ENCODE results near the gene TRPM2. TPM values are rescaled to one million over a fixed set of nuclear protein-coding genes. Genes with fewer than 3 reads are reported as not detected.

The TRPM2 gene
- total RNA-seq, 1 donor from 2014 or later: 20.6 TPM

DNA sequence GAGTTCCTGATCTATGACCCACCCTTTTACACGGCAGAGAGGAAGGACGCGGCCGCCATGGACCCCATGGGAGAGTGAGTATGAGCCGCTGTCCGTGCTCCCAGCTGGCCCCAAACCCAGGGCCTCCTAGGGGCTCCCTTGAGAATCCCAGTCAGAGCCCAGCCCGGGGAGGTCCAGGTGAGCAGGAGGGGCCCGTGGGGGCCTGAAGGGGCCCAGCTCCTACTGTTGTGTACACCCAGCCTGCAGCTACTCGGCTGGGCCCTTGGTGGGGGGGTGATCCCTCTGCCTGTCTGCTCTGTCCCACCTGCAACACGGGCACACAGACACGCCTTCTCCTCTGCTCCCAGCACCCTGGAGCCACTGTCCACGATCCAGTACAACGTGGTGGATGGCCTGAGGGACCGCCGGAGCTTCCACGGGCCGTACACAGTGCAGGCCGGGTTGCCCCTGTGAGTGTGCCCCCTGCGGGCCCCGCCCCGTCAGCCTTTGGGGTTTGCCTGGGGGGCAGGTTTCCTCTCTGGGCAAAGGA, 73.3 kb downstream of the TRPM2 start:
- intact Hi-C loops (cut with micrococcal nuclease): no loop called here

DNA sequence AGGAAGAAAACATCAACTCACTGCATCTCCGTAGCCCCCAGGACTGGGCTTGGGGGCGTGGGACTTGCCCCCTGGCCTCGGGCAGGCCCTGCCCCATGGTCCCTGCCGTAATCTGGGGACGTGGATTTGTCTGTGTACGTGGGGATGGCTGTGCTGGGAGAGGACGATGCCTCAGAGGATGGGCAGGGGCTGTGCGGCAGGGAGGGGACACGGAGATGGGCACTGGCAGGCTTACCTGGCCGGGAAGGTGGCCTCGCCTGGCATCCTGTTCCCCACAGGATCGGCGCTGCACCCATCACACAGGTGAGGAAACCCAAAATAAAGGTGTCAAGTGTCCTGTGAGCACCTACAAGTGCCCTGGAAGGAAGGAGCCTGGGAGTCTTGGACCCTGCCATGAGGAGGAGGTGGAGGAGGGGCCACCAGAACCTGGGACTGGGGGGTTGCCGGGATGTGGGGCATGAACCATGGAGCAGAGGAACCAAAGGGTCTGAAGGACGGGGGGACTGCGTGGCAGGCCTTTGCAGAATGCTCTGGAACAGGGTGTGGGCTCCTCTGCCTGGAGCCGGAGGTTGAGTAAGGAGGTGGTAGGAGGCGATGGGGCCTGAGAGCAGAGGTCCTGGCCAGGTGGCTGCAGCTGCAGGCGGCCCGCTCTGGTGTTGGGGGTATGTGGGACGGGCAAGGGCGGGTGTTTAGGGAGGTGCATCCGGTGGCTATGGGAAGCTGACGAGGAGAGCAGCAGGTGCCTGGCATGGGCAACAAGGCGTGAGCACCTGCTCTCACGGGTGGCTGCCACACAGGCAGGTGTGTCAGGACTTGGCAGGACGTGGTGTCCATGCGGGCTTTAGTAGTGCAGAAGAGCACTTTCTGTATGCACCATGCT, 74.1 kb downstream of the TRPM2 start:
- intact Hi-C loops (cut with micrococcal nuclease): loop anchor here (1.0 to 2.0 kb wide), 2 partner anchors 28 to 89 kb away; partner anchors contain the start of genes CFAP410 and LRRC3

DNA sequence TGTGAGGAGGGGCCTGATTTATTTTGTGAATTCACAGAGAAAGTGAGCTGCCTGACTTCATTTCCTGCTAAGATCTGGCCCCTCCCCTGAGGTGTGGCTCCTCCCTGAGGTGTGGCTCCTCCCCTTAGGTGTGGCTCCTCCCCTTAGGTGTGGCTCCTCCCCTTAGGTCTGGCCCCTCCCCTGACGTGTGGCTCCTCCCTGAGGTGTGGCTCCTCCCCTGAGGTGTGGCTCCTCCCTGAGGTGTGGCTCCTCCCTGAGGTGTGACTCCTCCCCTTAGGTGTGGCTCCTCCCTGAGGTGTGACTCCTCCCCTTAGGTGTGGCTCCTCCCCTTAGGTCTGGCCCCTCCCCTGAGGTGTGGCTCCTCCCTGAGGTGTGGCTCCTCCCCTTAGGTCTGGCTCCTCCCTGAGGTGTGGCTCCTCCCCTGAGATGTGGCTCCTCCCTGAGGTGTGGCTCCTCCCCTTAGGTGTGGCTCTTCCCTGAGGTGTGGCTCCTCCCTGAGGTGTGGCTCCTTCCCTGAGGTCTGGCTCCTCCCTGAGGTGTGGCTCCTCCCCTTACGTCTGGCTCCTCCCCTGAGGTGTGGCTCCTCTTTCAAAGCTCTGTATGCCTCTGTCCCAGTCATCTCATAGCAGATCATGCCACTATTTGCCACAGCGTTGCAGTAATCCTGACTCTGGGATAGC, 75.0 kb downstream of the TRPM2 start:
- intact Hi-C loops (cut with micrococcal nuclease): loop anchor here (1.0 to 2.0 kb wide), 2 partner anchors 27 to 90 kb away; partner anchors contain the start of genes CFAP410 and LRRC3

DNA sequence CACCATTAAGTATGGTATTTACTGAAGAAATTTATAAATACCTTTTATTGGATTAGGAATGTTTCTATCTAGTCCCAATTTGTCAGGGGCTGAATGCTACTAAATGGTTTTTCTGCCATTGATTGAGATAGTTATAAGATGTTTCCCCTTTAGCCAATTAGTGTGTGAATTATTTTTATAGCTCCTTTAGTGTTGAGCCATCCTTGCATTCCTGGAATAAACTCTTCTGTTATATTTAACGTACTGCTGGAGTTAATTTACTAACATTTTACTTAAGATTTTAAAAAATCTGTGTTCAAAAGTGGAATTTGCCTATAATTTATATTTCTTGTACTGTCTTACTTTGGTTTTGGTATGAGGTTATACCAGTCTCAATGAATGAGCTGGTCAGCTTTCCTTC, 76.5 kb downstream of the TRPM2 start:
- intact Hi-C loops (cut with micrococcal nuclease): loop anchor here (2.0 kb wide), 1 partner anchor 91 kb away; the partner anchor contains the start of gene CFAP410

DNA sequence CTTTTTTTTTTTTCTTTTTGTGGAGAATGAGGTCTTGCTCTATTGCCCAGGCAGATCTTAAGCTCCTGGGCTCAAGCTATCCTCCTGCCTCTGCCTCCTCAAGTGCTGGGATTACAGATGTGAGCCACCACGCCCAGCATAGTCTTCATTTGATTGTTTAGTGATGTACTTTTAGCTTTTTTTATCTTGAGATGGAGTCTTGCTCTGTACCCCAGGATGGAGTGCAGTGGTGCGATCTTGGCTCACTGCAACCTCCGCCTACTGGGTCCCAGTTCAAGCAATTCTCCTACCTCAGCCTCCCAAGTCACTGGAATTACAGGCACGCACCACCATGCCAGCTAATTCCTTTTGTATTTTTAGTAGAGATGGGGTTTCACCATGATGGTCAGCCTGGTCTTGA, 77.9 kb downstream of the TRPM2 start:
- intact Hi-C loops (cut with micrococcal nuclease): no loop called here

DNA sequence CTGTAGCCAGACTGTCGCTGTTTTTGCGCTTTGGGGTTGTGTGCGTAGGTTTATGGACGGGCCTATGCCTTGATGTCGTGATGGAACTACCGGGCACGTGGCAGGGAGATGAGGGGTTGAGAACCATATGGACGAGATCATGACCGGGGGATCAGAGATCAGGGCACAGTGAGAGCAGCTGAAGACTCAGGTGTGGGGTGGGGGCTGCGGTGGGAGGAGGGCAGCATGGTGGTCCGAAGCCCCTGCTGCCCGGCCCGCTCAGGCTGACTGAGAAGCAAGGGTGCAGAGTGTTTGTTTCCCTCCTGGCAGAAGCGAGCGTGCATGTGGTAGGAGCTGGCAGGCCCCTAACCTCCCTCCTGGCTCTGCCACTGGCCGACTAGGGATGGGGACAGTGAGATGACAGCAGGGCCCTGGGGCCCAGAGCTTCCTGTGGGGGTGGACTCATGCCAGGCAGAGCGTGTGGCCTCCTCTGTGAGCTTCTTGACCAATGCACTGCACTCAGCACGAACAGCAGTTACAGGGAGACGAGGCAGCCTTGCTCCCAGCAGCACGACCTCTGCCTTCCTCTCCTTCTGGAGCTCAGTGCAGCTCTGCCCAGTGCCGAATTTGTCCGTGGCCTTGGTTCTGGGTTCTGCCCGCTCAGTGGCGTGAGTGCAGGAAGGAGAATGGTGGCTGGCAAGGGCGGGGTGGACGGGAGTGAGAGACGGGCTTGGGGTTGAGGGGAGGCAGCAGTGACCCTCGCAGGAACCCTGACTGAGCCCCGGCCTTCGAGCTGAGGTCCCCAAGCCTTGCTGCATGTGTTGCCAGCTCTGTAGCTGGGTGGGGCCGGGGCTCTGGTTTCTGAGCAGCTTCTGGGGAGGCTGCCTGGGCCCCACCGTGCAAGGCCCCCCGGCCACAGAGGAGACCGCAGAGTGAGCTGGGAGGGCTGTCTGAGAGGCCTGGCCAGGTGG, 79.7 kb downstream of the TRPM2 start:
- intact Hi-C loops (cut with micrococcal nuclease): no loop called here

DNA sequence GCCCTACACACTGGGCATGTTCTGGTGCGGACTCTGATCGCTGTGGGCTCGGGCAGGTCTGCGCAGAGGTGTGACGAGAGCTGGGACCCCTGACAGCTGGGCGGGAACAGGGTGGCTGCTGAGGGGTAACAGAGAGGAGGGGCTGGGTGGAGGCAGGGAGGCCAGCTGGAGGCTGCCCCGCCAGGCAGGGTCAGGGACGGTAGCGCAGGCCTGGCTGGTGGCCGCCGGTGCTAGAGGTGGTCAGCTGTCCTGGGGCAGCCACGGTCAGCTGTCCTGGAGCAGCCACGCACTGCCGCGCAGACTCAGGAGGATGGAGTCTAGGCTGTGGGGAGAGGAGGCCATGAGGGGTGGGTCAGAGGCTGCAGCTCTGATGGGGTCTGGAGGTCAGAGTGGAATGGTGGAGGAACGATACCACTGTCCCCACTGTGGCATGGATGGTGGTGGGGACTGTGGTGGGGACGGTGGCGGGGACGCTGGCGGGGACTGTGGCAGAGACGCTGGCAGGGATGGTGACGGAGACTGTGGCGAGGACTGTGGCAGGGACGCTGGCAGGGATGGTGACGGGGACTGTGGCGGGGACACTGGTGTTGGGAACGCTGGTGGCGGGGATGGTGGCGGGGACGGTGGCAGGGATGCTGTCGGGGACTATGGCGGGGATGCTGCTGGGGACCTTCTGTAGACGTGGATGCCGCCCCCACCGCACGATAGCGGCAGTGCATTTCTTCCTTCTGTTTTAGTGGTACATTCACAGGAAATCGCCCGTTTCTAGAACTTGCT, 80.6 kb downstream of the TRPM2 start:
- intact Hi-C loops (cut with micrococcal nuclease): no loop called here

DNA sequence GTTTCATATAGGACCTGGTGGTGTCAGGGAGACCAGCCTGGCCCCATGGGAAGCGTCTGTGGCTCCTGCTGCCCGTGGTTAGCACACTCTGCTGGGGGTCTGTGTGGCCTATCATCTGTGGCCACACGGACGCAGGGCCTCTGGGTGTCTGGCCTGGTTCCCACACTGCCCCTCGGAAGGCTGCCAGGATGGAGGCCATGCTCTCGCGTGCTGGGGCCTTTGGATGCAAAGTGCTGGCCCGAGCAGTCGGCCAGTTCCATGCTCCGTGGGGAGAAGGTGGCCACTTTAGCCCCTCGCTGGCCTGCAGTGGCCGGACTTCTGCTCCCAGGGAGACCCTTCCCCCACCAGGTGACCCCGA, 81.1 kb downstream of the TRPM2 start:
- intact Hi-C loops (cut with micrococcal nuclease): no loop called here

DNA sequence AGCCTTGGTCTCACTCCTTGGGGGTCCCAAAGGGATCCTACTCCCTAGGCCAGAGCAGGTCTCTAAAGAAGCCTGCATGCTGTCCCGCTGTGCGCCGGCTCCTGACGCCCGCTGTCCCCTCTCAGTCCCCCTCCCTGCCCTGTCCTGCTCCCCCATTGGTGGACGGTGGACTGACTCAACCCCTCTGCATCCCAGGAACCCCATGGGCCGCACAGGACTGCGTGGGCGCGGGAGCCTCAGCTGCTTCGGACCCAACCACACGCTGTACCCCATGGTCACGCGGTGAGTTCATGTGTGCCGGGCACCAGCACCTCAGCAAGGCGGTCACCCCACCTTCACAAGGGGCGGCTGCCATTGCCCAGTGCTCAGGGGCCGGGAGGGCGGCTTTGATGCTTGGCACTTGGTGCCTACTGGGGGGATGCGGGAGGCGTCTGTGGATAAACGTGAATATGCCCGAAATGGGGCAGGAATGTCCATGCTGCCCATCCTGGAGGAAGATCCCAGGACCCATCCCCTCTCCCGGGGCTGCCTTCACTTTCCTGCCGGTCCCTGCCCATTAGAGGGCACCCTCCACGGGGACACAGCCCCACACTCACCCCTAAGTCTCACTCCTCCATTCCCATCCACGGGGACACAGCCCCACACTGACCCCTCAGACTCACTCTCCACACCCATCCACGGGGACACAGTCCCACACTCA, 81.7 kb downstream of the TRPM2 start:
- intact Hi-C loops (cut with micrococcal nuclease): no loop called here

DNA sequence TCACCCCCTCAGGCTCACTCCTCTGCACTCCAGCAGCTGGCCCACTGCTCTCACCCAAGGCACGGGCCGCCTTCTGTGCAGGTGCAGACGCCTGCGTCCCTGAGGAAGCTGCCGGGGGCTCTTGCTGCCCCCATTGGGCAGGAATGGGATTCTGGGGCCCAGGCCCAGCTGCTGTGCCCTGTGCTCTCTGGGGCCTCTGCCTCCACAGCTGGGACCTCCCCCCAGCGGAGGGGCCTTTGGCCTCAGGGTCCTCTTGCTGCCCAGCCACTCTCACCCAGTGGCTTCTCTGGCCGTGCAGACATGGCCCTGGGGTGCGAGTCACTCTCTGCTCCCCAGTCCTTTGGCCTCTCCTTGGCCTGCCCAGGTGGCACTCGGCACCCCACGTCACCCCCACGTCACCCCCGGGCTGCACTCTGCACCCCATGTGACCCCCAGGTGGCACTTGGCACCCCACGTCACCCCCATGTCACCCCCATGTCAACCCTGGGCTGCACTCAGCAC, 82.7 kb downstream of the TRPM2 start:
- intact Hi-C loops (cut with micrococcal nuclease): no loop called here

DNA sequence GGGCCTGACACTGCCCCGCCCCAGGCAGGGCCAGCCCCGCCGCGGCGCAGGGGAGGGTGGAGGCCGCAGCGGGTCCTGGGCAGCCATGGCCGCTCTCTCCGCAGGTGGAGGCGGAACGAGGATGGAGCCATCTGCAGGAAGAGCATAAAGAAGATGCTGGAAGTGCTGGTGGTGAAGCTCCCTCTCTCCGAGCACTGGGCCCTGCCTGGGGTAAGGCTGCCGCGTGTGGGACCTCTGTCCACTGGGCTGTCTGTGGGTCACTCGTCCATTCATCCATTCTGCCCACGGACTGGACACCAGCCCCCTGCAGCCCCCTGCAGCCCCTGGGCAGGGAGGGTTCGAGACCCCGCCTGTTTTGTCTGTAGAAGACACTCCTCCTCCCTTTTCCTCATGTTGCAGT, 83.5 kb downstream of the TRPM2 start:
- intact Hi-C loops (cut with micrococcal nuclease): no loop called here

DNA sequence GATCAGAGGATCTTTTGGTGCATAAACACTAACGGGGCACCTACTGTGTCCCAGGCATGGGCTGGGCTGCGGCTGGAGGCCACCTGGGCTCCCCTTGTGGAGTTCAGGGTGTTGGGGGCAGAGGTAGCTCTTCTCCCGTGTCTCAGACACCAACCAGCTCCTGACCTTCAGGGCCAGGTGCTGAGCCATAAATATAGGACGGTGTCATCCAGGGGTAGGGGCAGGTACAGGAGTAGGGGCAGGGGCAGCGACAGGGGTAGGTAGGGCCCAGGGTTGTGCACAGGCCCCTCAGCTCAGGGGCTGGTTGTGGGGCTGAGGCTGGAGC, 83.9 kb downstream of the TRPM2 start:
- intact Hi-C loops (cut with micrococcal nuclease): no loop called here

DNA sequence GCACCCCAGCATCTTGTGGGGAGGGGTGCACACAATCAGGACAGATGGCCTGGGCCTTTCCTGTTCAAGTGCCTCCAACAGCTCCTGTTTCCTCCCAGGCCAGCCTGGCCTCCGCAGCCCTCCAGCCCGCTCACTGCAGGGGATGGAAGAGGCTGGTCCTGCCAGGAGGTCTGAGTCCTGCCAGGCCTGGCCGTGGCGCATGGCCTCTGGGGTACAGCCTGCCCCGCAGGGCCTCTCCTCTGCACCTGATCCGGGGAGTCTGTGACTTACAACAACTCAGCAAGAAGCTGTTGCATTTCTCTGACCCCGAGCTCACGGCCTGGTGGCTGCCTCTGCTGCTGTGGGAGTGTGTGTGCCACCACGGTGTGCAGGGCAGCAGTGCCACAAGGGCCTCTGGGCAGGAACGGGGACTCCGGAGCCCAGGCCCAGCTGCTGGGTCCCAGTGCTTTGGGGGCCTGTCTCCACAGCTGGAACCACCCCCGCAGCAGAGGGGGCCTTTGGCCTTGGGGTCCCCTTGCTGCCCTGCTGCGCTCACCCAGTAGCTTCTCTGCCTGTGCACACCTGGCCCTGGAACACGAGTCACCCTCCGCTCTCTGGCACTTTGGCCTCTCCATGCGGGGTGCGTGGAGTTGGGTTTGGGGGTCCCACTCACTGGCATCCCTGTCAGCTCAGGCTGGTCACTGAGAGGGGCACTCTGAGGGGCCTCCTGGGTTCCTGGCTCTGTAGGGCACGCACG, 84.4 kb downstream of the TRPM2 start:
- intact Hi-C loops (cut with micrococcal nuclease): no loop called here

DNA sequence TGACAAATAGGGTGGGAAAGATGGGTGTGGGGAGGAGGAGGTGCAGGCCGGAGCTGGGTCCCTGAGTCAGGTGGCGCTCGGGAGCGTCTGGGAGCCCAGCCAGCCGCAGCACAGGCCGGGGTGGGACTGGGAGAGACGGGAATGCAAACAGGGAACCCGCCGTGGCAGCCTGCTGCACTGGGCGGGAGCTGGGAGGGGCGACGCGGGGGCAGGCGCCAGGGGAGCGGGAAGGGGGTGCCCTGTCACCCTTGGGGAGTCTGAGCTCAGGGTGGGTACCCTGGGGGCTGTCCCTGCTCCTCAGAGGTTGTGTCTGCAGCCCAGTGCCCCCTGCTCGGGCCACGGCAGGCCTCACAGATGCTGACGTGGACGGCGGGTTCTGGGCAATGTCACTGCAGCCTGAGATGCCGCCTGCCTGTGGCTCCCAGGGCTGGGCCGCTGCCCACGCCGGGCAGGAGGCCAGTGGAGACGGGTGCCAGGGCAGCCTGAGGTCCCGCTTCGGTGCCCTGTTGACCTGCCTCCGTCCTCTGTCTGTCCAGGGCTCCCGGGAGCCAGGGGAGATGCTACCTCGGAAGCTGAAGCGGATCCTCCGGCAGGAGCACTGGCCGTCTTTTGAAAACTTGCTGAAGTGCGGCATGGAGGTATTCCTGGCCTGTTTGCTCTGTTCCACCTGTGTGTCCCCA, 85.2 kb downstream of the TRPM2 start:
- intact Hi-C loops (cut with micrococcal nuclease): no loop called here

DNA sequence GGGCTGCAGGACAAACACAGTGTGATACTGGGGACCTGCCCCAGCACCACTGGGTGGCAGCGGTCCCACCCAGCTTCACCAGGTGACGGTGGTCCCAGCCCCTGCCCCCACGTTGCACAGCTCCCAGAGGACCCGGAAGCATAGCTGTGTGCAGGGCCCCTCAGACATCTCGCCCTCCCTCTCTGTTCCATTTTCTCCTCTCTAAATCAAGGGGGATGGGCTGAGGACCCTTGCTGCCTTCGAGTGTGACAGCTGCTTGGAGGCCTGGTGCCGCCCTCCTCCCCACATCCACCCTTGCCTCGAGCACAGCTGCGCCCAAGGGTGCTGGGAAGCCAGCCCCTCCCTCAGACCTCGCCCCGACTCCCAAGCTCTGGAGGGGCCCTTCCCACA, 85.8 kb downstream of the TRPM2 start:
- intact Hi-C loops (cut with micrococcal nuclease): no loop called here

DNA sequence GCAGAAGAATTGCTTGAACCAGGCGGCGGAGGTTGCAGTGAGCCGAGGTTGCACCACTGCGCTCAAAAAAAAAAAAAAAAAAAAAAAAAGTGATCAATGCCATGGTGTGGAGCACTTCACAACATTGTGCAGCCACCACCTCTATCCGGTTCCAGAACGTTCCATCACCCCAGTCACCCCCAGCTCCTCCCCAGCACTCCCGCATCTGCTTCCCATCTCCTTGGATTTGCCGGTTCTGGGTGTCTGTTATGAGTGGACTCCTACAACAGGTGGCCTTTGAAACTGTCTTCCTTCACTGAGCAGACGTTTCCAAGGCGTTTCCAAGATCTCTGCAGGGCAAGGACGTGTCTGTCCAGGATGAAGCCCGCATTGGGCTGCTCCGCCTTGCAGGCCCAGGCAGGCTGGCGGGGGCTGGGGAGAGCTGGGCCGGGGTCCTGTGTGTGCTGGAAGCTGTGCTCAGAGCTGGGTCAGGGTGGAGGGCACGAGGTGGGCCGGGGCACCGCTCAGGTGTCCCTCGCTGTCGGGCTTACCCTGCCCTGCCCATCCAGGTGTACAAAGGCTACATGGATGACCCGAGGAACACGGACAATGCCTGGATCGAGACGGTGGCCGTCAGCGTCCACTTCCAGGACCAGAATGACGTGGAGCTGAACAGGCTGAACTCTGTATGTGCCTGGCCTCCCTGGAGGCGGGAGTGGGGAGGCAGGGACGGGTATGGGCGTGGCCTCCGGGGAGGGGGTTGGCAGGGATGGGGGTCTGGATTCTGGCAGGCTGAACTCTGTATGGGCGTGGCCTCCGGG, 87.0 kb downstream of the TRPM2 start:
- intact Hi-C loops (cut with micrococcal nuclease): no loop called here

DNA sequence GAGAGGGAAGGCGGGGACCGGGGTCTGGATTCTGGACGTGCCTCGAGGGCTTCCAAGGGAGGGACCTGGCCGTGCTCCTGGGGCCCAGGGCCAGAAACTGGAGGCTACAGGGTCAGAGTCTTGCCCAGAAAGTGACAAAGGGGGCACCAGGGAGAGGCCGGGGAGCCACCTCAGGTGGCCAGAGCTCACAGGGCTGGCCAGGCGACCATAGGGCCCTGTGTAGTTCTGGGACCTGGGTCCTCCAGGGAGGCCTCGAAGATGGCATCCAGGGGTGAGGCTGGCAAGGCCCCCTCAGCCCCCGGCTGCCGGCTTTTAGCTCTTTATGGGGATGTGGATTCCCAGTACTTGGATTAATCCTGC, 87.6 kb downstream of the TRPM2 start:
- intact Hi-C loops (cut with micrococcal nuclease): no loop called here
